Neutrophil (primary cell): ENCODE data around the gene LTB4R.

Experiments
- H3K27ac ChIP-seq: fragments of 200-600 bp; sonication (generic); 2 replicates; pipeline ENCODE4 v1.5.1; 2016; ENCODE audit warnings: mild to moderate bottlenecking, moderate library complexity
- H3K27me3 ChIP-seq: fragments of 200-600 bp; sonication (generic); 2 replicates; pipeline ENCODE4 v1.6.0; 2016; ENCODE audit warnings: mild to moderate bottlenecking
- H3K36me3 ChIP-seq: fragments of 200-600 bp; sonication (generic); 2 replicates; pipeline ENCODE4 v1.5.1; 2017
- H3K4me1 ChIP-seq, 2 experiments: fragments of 200-600 bp in 1 of 2; sonication (generic) in 1 of 2; 1 replicate in 1 of 2; 2 replicates in 1 of 2; pipeline versions ENCODE4 v1.5.1 to v1.6.1; 2013 to 2016; ENCODE audit warnings: low read depth in 1 of 2, low read length in 1 of 2, mild to moderate bottlenecking in 1 of 2, moderate library complexity in 1 of 2; ENCODE audit not compliant: control insufficient read depth in 1 of 2, insufficient read depth in 1 of 2
- H3K4me3 ChIP-seq, 2 experiments: fragments of 200-600 bp in 1 of 2; sonication (generic) in 1 of 2; 1 replicate in 1 of 2; 2 replicates in 1 of 2; pipeline ENCODE4 v1.5.1; 2013 to 2016; ENCODE audit warnings: low read depth in 1 of 2, low read length in 1 of 2, mild to moderate bottlenecking in 1 of 2, moderate library complexity in 1 of 2
- H3K9me3 ChIP-seq: fragments of 200-600 bp; sonication (generic); 2 replicates; pipeline ENCODE4 v1.5.1; 2016
- TF ChIP-seq, protein P1 (sequence below): fragments of 200-600 bp; sonication (generic); IDR thresholded peaks from 2 replicates; pipeline ENCODE4 v1.5.1; 2016; ENCODE audit warnings: antibody characterized with exemption

LTB4R gene

DNA sequence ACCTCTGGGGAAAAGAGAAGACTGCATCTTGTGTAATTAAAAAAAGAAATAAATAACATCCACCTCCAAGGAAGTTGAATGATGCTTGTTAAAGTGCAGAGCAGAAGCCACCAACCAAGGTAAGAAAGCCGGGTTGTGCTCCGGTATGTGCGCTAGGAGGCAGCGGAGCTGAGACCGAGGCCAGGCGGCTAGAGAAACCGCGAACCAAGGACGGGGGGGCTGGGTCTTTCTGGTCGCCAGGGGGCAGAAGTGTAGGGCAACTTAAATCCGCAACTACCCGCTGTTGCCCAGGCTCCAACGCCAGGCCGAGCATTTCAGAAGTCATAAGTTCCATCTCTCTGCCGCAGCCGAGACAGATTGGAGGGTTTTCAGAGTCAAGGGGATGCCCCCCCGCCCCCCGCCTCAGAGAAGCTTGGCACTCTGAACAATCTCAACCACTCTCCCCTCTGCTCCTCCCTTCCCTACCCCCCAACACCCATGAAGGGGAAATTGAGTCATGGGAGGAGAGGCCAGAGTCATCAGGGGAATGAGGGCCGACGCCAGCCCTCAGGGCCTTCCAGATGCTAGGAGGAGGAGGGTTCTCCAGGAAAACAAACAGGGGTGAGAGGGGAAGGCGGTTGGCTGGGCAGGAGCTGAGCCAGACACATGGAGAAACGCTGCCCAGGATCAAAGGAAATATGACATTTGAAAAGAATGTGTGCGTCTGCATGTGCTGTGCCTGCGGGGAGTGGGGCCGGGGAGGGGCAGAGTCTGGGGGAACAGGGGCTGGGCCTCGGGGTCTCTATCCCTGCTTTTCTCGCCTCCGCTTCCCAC lies 54.5 kb downstream of the LTB4R start:
- no peaks in the 10 kb centered on the region for H3K36me3 ChIP-seq
- peak overlapping the region in 1 of 2 experiments; percentile 52 for H3K4me3 ChIP-seq
- no peaks in the 10 kb centered on the region for H3K9me3 ChIP-seq
- no peak overlapping the region for H3K27ac ChIP-seq
- TF ChIP-seq, protein P1, sequence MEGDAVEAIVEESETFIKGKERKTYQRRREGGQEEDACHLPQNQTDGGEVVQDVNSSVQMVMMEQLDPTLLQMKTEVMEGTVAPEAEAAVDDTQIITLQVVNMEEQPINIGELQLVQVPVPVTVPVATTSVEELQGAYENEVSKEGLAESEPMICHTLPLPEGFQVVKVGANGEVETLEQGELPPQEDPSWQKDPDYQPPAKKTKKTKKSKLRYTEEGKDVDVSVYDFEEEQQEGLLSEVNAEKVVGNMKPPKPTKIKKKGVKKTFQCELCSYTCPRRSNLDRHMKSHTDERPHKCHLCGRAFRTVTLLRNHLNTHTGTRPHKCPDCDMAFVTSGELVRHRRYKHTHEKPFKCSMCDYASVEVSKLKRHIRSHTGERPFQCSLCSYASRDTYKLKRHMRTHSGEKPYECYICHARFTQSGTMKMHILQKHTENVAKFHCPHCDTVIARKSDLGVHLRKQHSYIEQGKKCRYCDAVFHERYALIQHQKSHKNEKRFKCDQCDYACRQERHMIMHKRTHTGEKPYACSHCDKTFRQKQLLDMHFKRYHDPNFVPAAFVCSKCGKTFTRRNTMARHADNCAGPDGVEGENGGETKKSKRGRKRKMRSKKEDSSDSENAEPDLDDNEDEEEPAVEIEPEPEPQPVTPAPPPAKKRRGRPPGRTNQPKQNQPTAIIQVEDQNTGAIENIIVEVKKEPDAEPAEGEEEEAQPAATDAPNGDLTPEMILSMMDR = no peak
- peaks cover 16 to 36% of the 10 kb centered on the region in 2 experiments for H3K4me1 ChIP-seq
- H3K27me3 ChIP-seq = peaks cover 98% of the 10 kb centered on the region

DNA sequence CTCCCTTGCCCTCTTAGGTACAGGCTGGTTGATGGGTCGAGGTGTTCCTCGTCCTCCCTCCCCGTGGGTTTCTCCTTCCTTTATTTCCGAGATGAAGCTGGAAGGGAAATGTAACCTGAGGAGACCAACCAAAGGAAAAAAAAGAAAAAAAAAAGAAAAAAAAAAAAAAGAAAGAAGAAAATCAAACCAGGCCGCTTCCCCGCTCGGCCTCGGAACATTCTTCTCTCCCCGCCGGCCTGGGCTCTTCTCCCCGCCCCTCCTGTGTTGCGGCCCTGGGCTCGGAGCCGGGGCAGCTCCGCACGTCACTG lies 55.1 kb downstream of the LTB4R start:
- TF ChIP-seq, protein P1 = no peak
- peaks cover 16 to 36% of the 10 kb centered on the region in 2 experiments for H3K4me1 ChIP-seq
- H3K27ac ChIP-seq = no peak overlapping the region

DNA sequence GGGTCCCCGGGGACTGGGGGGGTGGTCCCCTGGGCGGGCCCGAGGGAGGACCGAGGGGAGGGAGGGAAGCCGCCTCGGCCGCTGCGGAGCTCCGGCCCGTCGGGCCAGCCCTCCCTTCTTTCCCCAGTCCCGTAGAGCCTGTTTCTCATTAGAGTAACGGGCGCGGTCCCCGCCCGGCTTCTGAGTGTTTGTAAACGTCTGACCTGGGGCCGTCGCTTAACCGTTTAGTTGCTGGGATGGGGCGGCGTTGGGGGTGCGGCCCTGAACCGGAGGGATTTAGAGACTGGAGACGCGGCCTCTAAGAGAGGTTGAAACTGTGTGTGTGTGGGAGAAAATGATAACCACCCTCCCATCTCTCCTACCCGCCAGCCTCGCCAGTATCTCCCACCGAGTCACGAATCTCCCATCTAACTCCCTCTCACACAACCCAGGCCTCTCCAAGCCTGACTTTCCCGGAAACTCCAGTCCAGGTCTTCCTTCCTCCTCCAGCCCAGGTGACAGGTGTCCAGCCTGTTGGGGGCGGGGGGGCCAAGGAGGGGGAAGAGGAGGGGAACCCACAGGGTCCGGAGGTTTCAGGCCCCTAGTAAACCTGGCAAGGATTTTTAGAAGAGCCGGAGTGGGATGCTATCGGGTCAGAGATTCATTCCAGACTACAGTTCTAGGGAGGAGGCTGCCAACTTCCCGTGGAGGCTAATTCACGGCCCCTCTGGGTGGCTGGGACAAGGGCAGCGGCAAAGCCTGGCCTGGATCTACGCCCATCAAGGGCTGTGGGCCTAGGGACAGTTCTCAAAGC lies 55.6 kb downstream of the LTB4R start:
- TF ChIP-seq, protein P1 = no peak
- no peak overlapping the region for H3K27ac ChIP-seq
- peaks cover 16 to 36% of the 10 kb centered on the region in 2 experiments for H3K4me1 ChIP-seq
- no peaks in the 10 kb centered on the region for H3K9me3 ChIP-seq
- peaks cover 95% of the 10 kb centered on the region for H3K27me3 ChIP-seq
- H3K36me3 ChIP-seq = no peaks in the 10 kb centered on the region
- H3K4me3 ChIP-seq = peak overlapping the region; percentile 29 to 52

More for the DNA sequence above, 55.1 kb downstream of the LTB4R start:
- H3K36me3 ChIP-seq = no peaks in the 10 kb centered on the region
- H3K27me3 ChIP-seq = peaks cover 99% of the 10 kb centered on the region
- H3K9me3 ChIP-seq = no peaks in the 10 kb centered on the region
- peak overlapping the region; percentile 29 to 52 for H3K4me3 ChIP-seq
